Chondrocyte (in vitro differentiated cells): Measurements from ENCODE around the gene GSC. TPM values are rescaled to one million over a fixed set of nuclear protein-coding genes. Genes with fewer than 3 reads are reported as not detected.

Experiments used
- DNase-seq: peaks from one replicate; pipeline ENCODE4 v3.0.0; 2021; ENCODE audit warnings: mixed read lengths, low spot score
- H3K27ac Mint-ChIP-seq: one replicate; pipeline ENCODE4 v1.8.0; 2021; ENCODE audit warnings: mild to moderate bottlenecking, moderate library complexity, mixed read lengths; ENCODE audit not compliant: unreplicated experiment
- H3K27me3 Mint-ChIP-seq: 2 replicates; pipeline ENCODE4 v1.8.0; 2021; ENCODE audit warnings: low read depth, mixed read lengths
- H3K36me3 Mint-ChIP-seq: 2 replicates; pipeline ENCODE4 v1.8.0; 2021; ENCODE audit warnings: low read depth, mixed read lengths
- H3K4me1 Mint-ChIP-seq: 2 replicates; pipeline ENCODE4 v1.8.0; 2021; ENCODE audit warnings: low read depth, mild to moderate bottlenecking, mixed read lengths
- H3K4me3 Mint-ChIP-seq: one replicate; pipeline ENCODE4 v1.8.0; 2021; ENCODE audit warnings: mild to moderate bottlenecking, moderate library complexity, mixed read lengths; ENCODE audit not compliant: unreplicated experiment
- H3K9me3 Mint-ChIP-seq: 2 replicates; pipeline ENCODE4 v1.8.0; 2021; ENCODE audit warnings: low read depth, mixed read lengths
- CTCF ChIP-seq: fragments of 200-600 bp; sonication (generic); IDR thresholded peaks from 2 replicates; pipeline ENCODE4 v1.5.0; 2021; ENCODE audit warnings: antibody characterized with exemption, mild to moderate bottlenecking, moderate library complexity
- total RNA-seq: library from RNA; stranded (reverse); gene quantifications from 3 replicates; pipeline ENCODE4 v1.2.1, GENCODE V29; 2021

Gene GSC
- total RNA-seq, 1 donor from 2014 or later, result not detected

- Mint-ChIP-seq H3K4me1 (peaks cover 30% of the 10 kb centered on the region), H3K27me3 (peaks cover 87% of the 10 kb centered on the region), H3K9me3 (no peaks in the 10 kb centered on the region), H3K27ac (no peak overlapping the region), H3K4me3 (no peak overlapping the region), H3K36me3 (peaks cover 10% of the 10 kb centered on the region)
- TF ChIP-seq CTCF, result no peak
- no peak for DNase-seq
These were observed 2.1 kb upstream of the GSC start for GRCh38 chr14:94771906-94772490.

- H3K4me3 Mint-ChIP-seq, result no peak overlapping the region
- no peak for DNase-seq
- peaks cover 86% of the 10 kb centered on the region for H3K27me3 Mint-ChIP-seq
- TF ChIP-seq CTCF, result no peak
- peaks cover 30% of the 10 kb centered on the region for H3K4me1 Mint-ChIP-seq
- H3K9me3 Mint-ChIP-seq, result no peaks in the 10 kb centered on the region
- peaks cover 10% of the 10 kb centered on the region for H3K36me3 Mint-ChIP-seq
- no peak overlapping the region for H3K27ac Mint-ChIP-seq
These were observed 1.4 kb upstream of the GSC start for GRCh38 chr14:94771158-94771905.

GRCh38 chr14:94770815-94771157, 873 bp upstream of the GSC start:
- Mint-ChIP-seq H3K36me3 (peaks cover 10% of the 10 kb centered on the region), H3K4me3 (peak overlapping the region; percentile 44), H3K4me1 (peaks cover 30% of the 10 kb centered on the region), H3K27me3 (peaks cover 85% of the 10 kb centered on the region), H3K9me3 (no peaks in the 10 kb centered on the region), H3K27ac (no peak overlapping the region)
- DNase-seq, result no peak
- no peak for TF ChIP-seq CTCF

GRCh38 chr14:94770251-94770749, 387 bp upstream of the GSC start:
- DNase-seq, result no peak
- Mint-ChIP-seq H3K27ac (no peak overlapping the region), H3K36me3 (peaks cover 10% of the 10 kb centered on the region), H3K9me3 (no peaks in the 10 kb centered on the region), H3K27me3 (peaks cover 85% of the 10 kb centered on the region), H3K4me1 (peaks cover 26% of the 10 kb centered on the region), H3K4me3 (peak overlapping the region; percentile 44)
- no peak for TF ChIP-seq CTCF

- H3K27ac Mint-ChIP-seq, result no peak overlapping the region
- peak overlapping the region; percentile 67 for H3K4me3 Mint-ChIP-seq
- no peak for DNase-seq
- peaks cover 10% of the 10 kb centered on the region for H3K36me3 Mint-ChIP-seq
- no peaks in the 10 kb centered on the region for H3K9me3 Mint-ChIP-seq
- peaks cover 85% of the 10 kb centered on the region for H3K27me3 Mint-ChIP-seq
- no peak for TF ChIP-seq CTCF
- H3K4me1 Mint-ChIP-seq, result peaks cover 26% of the 10 kb centered on the region
These were observed 1.2 kb downstream of the GSC start for GRCh38 chr14:94768521-94769390.
